Measurements from ENCODE around the gene GCNT3. TPM values are rescaled to one million over a fixed set of nuclear protein-coding genes. Genes with fewer than 3 reads are reported as not detected.

The GCNT3 gene
- total and polyA plus RNA-seq, 4 donors: 0.63 to 3.7 (median 2.3) TPM

GRCh38 chr15:59591356-59591755 is 20.2 kb upstream of the GCNT3 start:
- Histone ChIP-seq H3K9me3 (ENCODE audit: control insufficient read depth in 4 of 4, insufficient read depth in 3 of 4, low read length in 3 of 4) (no peaks in the 10 kb centered on the region), H3K36me3 (ENCODE audit: control insufficient read depth in 4 of 4, insufficient read depth in 4 of 4, low read length in 4 of 4) (no peaks in the 10 kb centered on the region), H3K27me3 (ENCODE audit: control insufficient read depth in 3 of 3, insufficient read depth in 3 of 3, low read length in 2 of 3) (no peaks in the 10 kb centered on the region), H3K27ac (ENCODE audit: low read depth in 1 of 2, low read length in 1 of 2) (no peak overlapping the region), H3K9ac (ENCODE audit: insufficient read depth in 1 of 2, low read length in 2 of 2) (no peak overlapping the region), H3K4me1 (ENCODE audit: control insufficient read depth in 5 of 5, insufficient read depth in 5 of 5, low read length in 5 of 5) (peaks cover 0 to 2% (median 0%) of the 10 kb centered on the region in 5 donors), H3K4me3 (no peak overlapping the region)
- whole genome bisulfite sequencing, 2 donors: 17 to 35% methylated on average over 2 of the region's 2 CpGs
- no peak for DNase-seq
- TF ChIP-seq CTCF (IDR thresholded peaks at IDR 0.05; ENCODE audit: control extremely low read depth, extremely low read depth): no peak
- no peak for ATAC-seq (ENCODE audit: insufficient read depth, low FRiP score)

GRCh38 chr15:59594493-59594942 is 17.1 kb upstream of the GCNT3 start:
- no peak for TF ChIP-seq CTCF (IDR thresholded peaks at IDR 0.05; ENCODE audit: control extremely low read depth, extremely low read depth)
- WGBS, 2 donors: 52 to 80% methylated on average over 3 of the region's 3 CpGs
- peak; percentile 76 for ATAC-seq (ENCODE audit: insufficient read depth, low FRiP score)
- Histone ChIP-seq H3K4me3 (no peak overlapping the region), H3K27ac (ENCODE audit: low read depth in 1 of 2, low read length in 1 of 2) (no peak overlapping the region), H3K9ac (ENCODE audit: insufficient read depth in 1 of 2, low read length in 2 of 2) (no peak overlapping the region), H3K36me3 (ENCODE audit: control insufficient read depth in 4 of 4, insufficient read depth in 4 of 4, low read length in 4 of 4) (no peaks in the 10 kb centered on the region), H3K9me3 (ENCODE audit: control insufficient read depth in 4 of 4, insufficient read depth in 3 of 4, low read length in 3 of 4) (no peaks in the 10 kb centered on the region), H3K4me1 (ENCODE audit: control insufficient read depth in 5 of 5, insufficient read depth in 5 of 5, low read length in 5 of 5) (peaks cover 0 to 2% (median 0%) of the 10 kb centered on the region in 5 donors), H3K27me3 (ENCODE audit: control insufficient read depth in 3 of 3, insufficient read depth in 3 of 3, low read length in 2 of 3) (no peaks in the 10 kb centered on the region)
- no peak for DNase-seq

GRCh38 chr15:59594991-59595390 is 16.6 kb upstream of the GCNT3 start:
- Histone ChIP-seq H3K9me3 (ENCODE audit: control insufficient read depth in 4 of 4, insufficient read depth in 3 of 4, low read length in 3 of 4) (no peaks in the 10 kb centered on the region), H3K9ac (ENCODE audit: insufficient read depth in 1 of 2, low read length in 2 of 2) (no peak overlapping the region), H3K27me3 (ENCODE audit: control insufficient read depth in 3 of 3, insufficient read depth in 3 of 3, low read length in 2 of 3) (no peaks in the 10 kb centered on the region), H3K27ac (ENCODE audit: low read depth in 1 of 2, low read length in 1 of 2) (no peak overlapping the region), H3K4me3 (no peak overlapping the region), H3K4me1 (ENCODE audit: control insufficient read depth in 5 of 5, insufficient read depth in 5 of 5, low read length in 5 of 5) (peaks cover 0 to 2% (median 0%) of the 10 kb centered on the region in 5 donors), H3K36me3 (ENCODE audit: control insufficient read depth in 4 of 4, insufficient read depth in 4 of 4, low read length in 4 of 4) (no peaks in the 10 kb centered on the region)
- TF ChIP-seq CTCF (IDR thresholded peaks at IDR 0.05; ENCODE audit: control extremely low read depth, extremely low read depth): no peak
- 95 to 99% methylated on average over 2 of the region's 2 CpGs for WGBS, 2 donors
- DNase-seq (no peak), ATAC-seq (ENCODE audit: insufficient read depth, low FRiP score) (no peak)

GRCh38 chr15:59595434-59595915 is 16.1 kb upstream of the GCNT3 start:
- H3K4me1 ChIP-seq (ENCODE audit: control insufficient read depth in 5 of 5, insufficient read depth in 5 of 5, low read length in 5 of 5): peaks cover 0 to 2% (median 0%) of the 10 kb centered on the region in 5 donors
- H3K36me3 ChIP-seq (ENCODE audit: control insufficient read depth in 4 of 4, insufficient read depth in 4 of 4, low read length in 4 of 4): no peaks in the 10 kb centered on the region
- H3K27me3 ChIP-seq (ENCODE audit: control insufficient read depth in 3 of 3, insufficient read depth in 3 of 3, low read length in 2 of 3): no peaks in the 10 kb centered on the region
- whole genome bisulfite sequencing, 2 donors: 80 to 86% methylated on average over 7 of the region's 7 CpGs
- DNase-seq: no peak
- H3K9ac ChIP-seq (ENCODE audit: insufficient read depth in 1 of 2, low read length in 2 of 2): no peak overlapping the region
- H3K27ac ChIP-seq (ENCODE audit: low read depth in 1 of 2, low read length in 1 of 2): no peak overlapping the region
- no peak for ATAC-seq (ENCODE audit: insufficient read depth, low FRiP score)
- no peaks in the 10 kb centered on the region for H3K9me3 ChIP-seq (ENCODE audit: control insufficient read depth in 4 of 4, insufficient read depth in 3 of 4, low read length in 3 of 4)
- no peak overlapping the region for H3K4me3 ChIP-seq
- no peak for TF ChIP-seq CTCF (IDR thresholded peaks at IDR 0.05; ENCODE audit: control extremely low read depth, extremely low read depth)
